Activated CD8-positive, alpha-beta T cell treated with anti-CD3 and anti-CD28 coated beads, Interleukin-2, amount 10 ng/mL, durations not matched to agents 7 days and 5 days (primary cell): ENCODE measurements around the gene LRGUK. TPM values are rescaled to one million over a fixed set of nuclear protein-coding genes. Genes with fewer than 3 reads are reported as not detected.

Experiments used
- ATAC-seq: fragments of 150-1000 bp; cut with Tn5 transposase; one replicate; pipeline ENCODE4 v1.10.0; 2021; ENCODE audit warnings: moderate library complexity
- CTCF ChIA-PET: fragments of 350-600 bp; sonication (Branson Sonifier 250); formaldehyde crosslinking; loops from one replicate; lab custom pipeline; 2021; ENCODE audit warnings: antibody characterized with exemption; lab: Charles Lee
- POLR2A ChIA-PET: fragments of 350-600 bp; sonication (Branson Sonifier 250); formaldehyde crosslinking; loops from one replicate; lab custom pipeline; 2021; ENCODE audit warnings: antibody characterized with exemption; lab: Charles Lee
- DNase-seq: peaks from one replicate; pipeline ENCODE4 v3.0.0-alpha.2; 2020
- H3K27ac Mint-ChIP-seq: one replicate; pipeline ENCODE4 v1.8.0; 2021; ENCODE audit warnings: mild to moderate bottlenecking, mixed read lengths
- H3K27me3 Mint-ChIP-seq: one replicate; pipeline ENCODE4 v1.8.0; 2021; ENCODE audit warnings: low read depth, mixed read lengths
- H3K36me3 Mint-ChIP-seq: one replicate; pipeline ENCODE4 v1.8.0; 2021; ENCODE audit warnings: low read depth, mixed read lengths
- H3K4me1 Mint-ChIP-seq: one replicate; pipeline ENCODE4 v1.8.0; 2021; ENCODE audit warnings: low read depth, mixed read lengths
- H3K4me3 Mint-ChIP-seq: one replicate; pipeline ENCODE4 v1.8.0; 2021; ENCODE audit warnings: mild to moderate bottlenecking, mixed read lengths
- H3K9me3 Mint-ChIP-seq: one replicate; pipeline ENCODE4 v1.8.0; 2022; ENCODE audit warnings: mixed read lengths; ENCODE audit not compliant: insufficient read depth
- total RNA-seq, 2 experiments: library from RNA; stranded (reverse); gene quantifications; one replicate each; pipeline ENCODE4 v1.2.3, GENCODE V29; 2021

The LRGUK gene
- total RNA-seq, 2 experiments from 2014 or later: 0.13 to 0.18 TPM

DNA sequence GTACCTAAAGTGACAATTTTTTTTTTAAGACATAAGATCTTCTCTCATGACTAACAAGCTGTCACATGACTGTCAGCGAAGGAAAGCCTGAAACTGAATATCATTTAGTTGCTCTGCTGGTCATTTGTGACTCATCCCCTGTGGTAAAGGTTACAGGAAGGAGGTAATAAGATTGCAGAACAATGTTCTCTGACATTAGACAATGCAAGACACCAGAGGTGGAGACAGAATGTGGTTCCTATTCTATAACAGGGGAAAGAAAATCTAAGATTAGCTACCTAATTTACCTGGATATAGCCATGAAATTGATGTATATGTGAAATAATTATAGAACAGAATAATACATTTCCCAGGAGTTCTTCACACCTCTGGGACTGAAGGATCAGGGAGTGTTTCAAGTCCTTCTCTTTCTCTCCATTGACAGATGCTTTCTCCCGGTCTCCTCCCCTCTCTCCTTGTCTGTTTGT lies 47.7 kb downstream of the LRGUK start:
- H3K4me3 Mint-ChIP-seq: no peak overlapping the region
- H3K9me3 Mint-ChIP-seq: no peaks in the 10 kb centered on the region
- DNase-seq: peak; percentile 25
- peaks cover 10% of the 10 kb centered on the region for H3K4me1 Mint-ChIP-seq
- ChIA-PET CTCF (interaction anchor here (0.8 to 1.2 kb wide), 2 partner anchors 14 to 34 kb away, joined by 3 to 4 read pairs; no protein-coding TSS in a partner anchor), POLR2A (no interaction called here)
- H3K27me3 Mint-ChIP-seq: peaks cover 5% of the 10 kb centered on the region
- H3K36me3 Mint-ChIP-seq: no peaks in the 10 kb centered on the region
- peak; percentile 61 for ATAC-seq
- H3K27ac Mint-ChIP-seq: no peak overlapping the region

DNA sequence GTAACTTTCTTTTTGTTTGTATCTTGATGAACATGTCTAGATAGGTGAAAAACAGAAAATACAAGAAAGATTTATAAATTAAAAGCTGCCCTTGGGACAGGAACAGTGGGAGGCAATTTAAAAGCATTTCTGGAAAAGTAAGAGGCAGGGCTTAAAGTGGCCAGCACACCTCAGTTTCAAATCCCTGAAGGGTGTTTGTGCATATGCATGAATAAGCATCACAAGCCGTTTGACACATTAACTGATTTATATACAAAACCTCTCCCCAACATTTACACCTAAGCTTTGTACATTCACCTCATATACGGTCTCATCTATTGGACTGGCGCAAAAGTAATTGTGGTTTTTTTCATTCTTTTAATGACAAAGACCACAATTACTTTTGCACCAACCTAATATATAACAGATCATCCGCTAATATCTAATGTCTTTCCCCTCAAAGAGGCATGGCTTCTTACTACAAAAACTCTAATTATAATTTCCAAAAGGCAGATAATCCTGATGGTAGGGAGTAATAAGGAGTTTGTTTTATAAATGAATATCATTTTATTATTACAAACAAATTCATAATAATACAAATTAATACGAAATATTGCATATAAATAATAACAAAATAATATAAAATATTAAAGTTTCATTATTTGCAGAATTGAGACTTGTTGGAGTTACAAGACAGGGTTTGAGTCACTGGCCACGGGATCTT lies 48.3 kb downstream of the LRGUK start:
- no peak overlapping the region for H3K27ac Mint-ChIP-seq

DNA sequence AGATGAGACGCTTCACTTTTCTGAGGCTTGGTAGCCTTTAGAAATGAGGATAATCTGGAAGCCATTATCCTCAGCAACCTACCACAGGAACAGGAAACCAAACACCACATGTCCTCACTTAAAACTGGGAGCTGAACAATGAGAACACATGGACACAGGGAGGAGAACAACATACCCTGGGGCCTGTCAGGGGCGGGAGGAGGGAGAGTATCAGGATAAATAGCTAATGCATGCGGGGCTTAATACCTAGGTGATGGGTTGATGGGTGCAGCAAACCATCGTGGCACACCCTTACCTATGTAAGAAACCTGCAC lies 48.9 kb downstream of the LRGUK start:
- Mint-ChIP-seq H3K9me3 (no peaks in the 10 kb centered on the region), H3K27me3 (peaks cover 4% of the 10 kb centered on the region), H3K27ac (no peak overlapping the region), H3K4me3 (no peak overlapping the region), H3K4me1 (peaks cover 10% of the 10 kb centered on the region), H3K36me3 (no peaks in the 10 kb centered on the region)
- CTCF ChIA-PET: no interaction called here
- DNase-seq: no peak
- ATAC-seq: no peak
- POLR2A ChIA-PET: no interaction called here

More for the DNA sequence above, 48.3 kb downstream of the LRGUK start:
- DNase-seq (no peak), ATAC-seq (no peak)
- H3K4me1 Mint-ChIP-seq: peaks cover 10% of the 10 kb centered on the region
- ChIA-PET CTCF (interaction anchor here (1.2 kb wide), 1 partner anchor 34 kb away, joined by 4 read pairs; no protein-coding TSS in a partner anchor), POLR2A (no interaction called here)
- no peaks in the 10 kb centered on the region for H3K9me3 Mint-ChIP-seq
- no peaks in the 10 kb centered on the region for H3K36me3 Mint-ChIP-seq
- peaks cover 5% of the 10 kb centered on the region for H3K27me3 Mint-ChIP-seq
- no peak overlapping the region for H3K4me3 Mint-ChIP-seq

DNA sequence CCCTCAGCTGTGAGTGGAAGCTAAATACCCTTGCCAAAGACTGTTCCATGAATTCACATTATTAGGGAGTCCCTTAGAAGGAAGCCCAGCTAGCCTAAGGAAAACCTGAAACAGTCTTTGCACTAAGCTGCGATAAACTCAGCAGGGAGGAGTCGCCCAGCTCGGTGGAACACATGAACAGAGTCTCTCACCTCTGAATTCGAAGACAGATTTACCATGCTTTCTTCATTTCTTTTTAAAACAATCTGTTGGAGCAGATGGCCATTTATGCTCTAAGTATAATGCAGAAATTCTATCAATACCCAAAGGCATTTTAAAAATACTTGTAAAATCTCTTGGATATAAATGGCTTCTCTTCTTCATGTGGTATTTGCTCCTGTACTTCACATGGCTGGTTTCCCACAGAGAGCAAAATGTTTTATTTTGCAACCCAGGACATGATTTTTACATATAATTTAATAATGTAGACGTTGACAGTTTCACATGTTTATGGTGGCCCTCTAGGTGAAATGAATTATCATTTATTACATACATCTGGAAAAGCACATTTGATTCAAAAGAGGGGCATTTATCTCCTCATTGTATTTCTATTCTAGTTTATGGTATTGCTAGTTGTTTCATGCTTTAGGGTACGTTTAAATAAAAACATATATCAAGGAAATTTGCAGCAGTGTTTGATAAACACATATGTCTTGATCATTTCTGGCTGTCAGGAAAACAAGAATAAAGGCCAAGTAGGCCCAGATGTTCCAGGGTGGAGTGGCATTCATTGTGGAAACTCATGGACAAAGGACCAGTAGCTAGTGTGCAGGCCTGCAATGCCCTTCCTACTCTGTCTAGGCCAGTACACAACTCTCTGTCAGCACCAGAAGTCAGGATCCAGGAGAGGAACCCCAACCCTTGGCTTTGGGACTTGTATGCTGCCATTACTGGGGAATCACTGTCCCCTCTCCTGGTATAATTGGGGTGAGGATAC lies 52.2 kb downstream of the LRGUK start:
- no peak overlapping the region for H3K27ac Mint-ChIP-seq
- no peak overlapping the region for H3K4me3 Mint-ChIP-seq
- peaks cover 9% of the 10 kb centered on the region for H3K4me1 Mint-ChIP-seq
- H3K9me3 Mint-ChIP-seq: no peaks in the 10 kb centered on the region
- POLR2A ChIA-PET: no interaction called here
- ATAC-seq (no peak), DNase-seq (no peak)
- CTCF ChIA-PET: no interaction called here
- H3K27me3 Mint-ChIP-seq: peaks cover 4% of the 10 kb centered on the region
- no peaks in the 10 kb centered on the region for H3K36me3 Mint-ChIP-seq

DNA sequence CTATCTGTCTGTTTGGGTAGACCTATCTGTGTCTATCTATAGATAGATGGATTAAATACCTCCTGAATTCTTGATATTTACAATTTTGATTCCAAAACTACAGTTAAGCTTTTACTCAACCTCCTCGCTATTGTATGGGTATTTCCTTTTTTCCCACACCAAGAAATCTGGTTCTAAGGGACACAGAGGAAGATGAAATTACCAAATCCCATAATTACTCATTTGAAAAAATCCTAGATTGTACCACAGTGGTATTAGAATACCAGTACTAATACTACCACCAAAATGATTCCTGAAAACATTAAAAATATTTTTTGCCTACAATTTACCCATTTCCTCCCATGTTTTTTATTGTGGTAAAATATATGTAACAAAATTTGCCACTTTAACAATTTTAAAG lies 53.2 kb downstream of the LRGUK start:
- CTCF ChIA-PET: no interaction called here
- POLR2A ChIA-PET: no interaction called here
- Mint-ChIP-seq H3K27me3 (peaks cover 4% of the 10 kb centered on the region), H3K36me3 (no peaks in the 10 kb centered on the region), H3K27ac (no peak overlapping the region), H3K9me3 (no peaks in the 10 kb centered on the region), H3K4me1 (no peaks in the 10 kb centered on the region), H3K4me3 (no peak overlapping the region)
- ATAC-seq: no peak
- no peak for DNase-seq

DNA sequence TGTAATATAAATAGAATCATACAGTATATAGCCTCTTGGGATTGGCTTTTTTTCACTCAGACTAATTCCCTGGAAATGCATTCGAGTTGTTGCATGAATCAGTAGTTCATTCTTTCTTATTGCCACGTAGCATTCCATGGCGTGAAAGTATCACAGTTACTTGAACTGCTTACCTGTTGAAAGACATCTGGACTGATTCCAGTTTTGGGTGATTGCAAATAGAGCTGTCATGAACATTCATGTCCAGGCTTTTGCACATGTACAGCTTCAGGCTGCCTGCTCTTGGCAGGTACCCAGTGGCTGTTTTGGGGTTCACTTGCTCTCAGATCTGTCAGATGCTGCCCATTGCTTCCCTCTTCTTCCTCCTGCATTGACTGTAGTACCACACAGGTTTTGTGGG lies 54.9 kb downstream of the LRGUK start:
- CTCF ChIA-PET: no interaction called here

DNA sequence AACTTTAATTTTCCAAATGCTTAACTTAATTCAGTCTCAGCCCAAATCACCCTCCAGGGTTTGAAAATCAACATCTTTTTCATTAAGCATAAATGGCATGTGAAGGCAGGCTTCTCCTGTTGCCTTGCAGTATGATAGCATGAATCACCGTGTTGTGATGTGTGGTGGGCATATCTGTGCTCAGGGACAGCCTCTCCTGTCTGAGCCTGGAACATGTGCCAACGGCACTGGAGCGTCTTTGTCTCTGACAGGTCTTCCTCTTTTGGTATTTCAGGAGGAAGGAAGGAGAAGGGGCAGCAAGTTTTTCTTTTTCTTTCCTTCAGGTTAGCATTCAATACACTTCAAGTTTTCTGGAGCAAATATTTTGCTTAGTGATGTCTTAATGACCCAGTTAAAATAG lies 57.6 kb downstream of the LRGUK start:
- Mint-ChIP-seq H3K36me3 (no peaks in the 10 kb centered on the region), H3K27ac (no peak overlapping the region), H3K9me3 (no peaks in the 10 kb centered on the region), H3K27me3 (peaks cover 14% of the 10 kb centered on the region), H3K4me1 (no peaks in the 10 kb centered on the region), H3K4me3 (no peak overlapping the region)
- CTCF ChIA-PET: no interaction called here
- POLR2A ChIA-PET: no interaction called here
- DNase-seq (no peak), ATAC-seq (no peak)

More for the DNA sequence above, 54.9 kb downstream of the LRGUK start:
- Mint-ChIP-seq H3K4me3 (no peak overlapping the region), H3K27ac (no peak overlapping the region), H3K9me3 (no peaks in the 10 kb centered on the region), H3K27me3 (peaks cover 11% of the 10 kb centered on the region), H3K4me1 (no peaks in the 10 kb centered on the region), H3K36me3 (no peaks in the 10 kb centered on the region)
- no peak for DNase-seq
- ATAC-seq: no peak
- POLR2A ChIA-PET: no interaction called here

DNA sequence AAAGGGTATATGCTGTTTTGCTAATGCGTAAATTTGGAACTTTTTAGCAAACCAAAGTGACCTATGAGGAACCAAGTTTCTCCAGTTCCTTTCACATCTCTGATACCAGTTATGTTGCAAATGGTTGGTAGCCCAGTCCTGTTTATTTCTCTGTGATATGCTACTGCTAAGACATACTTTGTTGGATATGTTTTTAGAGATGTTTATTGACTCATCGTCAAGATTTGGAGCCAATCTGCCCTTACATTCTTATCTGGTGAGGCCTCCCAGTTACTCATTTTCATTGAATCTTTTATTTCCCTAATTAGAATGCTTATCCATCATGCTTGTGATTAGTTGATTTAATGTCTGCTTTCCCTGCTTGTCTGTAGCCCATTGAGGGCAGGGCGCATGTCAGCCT lies 58.9 kb downstream of the LRGUK start:
- DNase-seq: no peak
- Mint-ChIP-seq H3K4me1 (no peaks in the 10 kb centered on the region), H3K36me3 (no peaks in the 10 kb centered on the region), H3K27me3 (peaks cover 14% of the 10 kb centered on the region), H3K4me3 (no peak overlapping the region), H3K27ac (no peak overlapping the region), H3K9me3 (no peaks in the 10 kb centered on the region)
- POLR2A ChIA-PET: no interaction called here
- CTCF ChIA-PET: no interaction called here
- no peak for ATAC-seq

DNA sequence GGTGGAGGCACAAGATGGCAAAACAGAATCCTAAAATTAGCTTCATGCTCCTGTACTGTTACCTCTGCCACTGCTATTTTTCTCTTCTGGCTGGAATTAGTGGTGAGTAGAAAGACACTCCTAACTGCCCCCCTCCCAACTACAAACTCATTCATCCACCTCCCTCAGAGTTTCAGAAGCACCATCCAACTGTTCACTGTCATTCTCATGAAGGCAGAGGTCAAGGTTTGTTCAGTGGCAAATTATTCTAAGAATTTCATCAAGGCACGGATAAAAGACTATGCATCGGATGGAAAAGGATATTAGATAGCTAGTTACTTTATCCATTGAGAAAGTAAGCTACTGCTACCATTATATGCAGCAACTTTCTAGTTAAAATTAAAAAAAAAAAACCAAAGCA lies 59.7 kb downstream of the LRGUK start:
- DNase-seq: no peak
- Mint-ChIP-seq H3K27ac (no peak overlapping the region), H3K27me3 (peaks cover 10% of the 10 kb centered on the region), H3K4me1 (no peaks in the 10 kb centered on the region), H3K36me3 (no peaks in the 10 kb centered on the region), H3K9me3 (no peaks in the 10 kb centered on the region), H3K4me3 (no peak overlapping the region)
- ChIA-PET POLR2A (no interaction called here), CTCF (no interaction called here)
- ATAC-seq: no peak

DNA sequence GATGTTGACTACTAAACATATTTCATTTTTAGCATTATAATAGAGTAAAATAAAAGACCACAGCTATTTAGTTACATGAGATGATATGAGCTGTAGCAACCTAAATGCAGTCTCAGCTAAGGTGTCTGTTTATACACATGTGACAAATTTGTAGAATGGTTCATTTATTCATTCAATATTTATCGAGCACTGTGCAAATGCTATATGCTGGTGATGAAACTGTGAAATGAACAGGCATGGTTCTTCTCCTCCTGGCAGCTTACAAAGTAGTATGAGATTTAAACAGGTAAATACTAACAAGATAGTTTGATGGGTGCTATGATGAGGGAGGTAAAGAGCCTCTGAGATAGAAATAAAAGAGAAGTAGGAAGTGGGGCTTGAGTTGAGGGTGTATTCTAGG lies 60.8 kb downstream of the LRGUK start:
- DNase-seq: no peak
- POLR2A ChIA-PET: no interaction called here
- CTCF ChIA-PET: no interaction called here
- H3K4me3 Mint-ChIP-seq: no peak overlapping the region
- ATAC-seq: no peak
- H3K4me1 Mint-ChIP-seq: no peaks in the 10 kb centered on the region
- H3K36me3 Mint-ChIP-seq: no peaks in the 10 kb centered on the region
- no peak overlapping the region for H3K27ac Mint-ChIP-seq
- no peaks in the 10 kb centered on the region for H3K9me3 Mint-ChIP-seq
- peaks cover 10% of the 10 kb centered on the region for H3K27me3 Mint-ChIP-seq

DNA sequence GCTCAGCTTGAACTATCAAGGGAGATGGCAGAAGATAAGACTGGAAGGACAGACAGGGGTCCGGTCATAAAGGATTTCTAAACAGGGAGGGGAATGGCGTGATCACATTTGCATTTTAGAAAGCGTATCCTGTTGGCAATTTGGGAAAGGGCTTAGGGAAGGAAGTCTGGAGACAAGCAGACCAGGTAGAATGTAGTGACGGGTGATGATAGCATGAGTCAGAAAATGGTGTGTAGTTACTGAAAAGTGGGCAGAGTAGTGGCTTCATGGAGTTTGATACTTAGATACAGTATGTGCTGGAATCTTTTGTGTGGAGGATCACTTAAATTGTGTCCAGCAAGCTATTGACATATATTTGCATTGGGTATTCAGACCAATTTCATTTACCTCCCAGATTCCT lies 61.2 kb downstream of the LRGUK start:
- peaks cover 10% of the 10 kb centered on the region for H3K27me3 Mint-ChIP-seq
- no peak overlapping the region for H3K4me3 Mint-ChIP-seq
- no peak overlapping the region for H3K27ac Mint-ChIP-seq
- ChIA-PET CTCF (no interaction called here), POLR2A (no interaction called here)
- DNase-seq (no peak), ATAC-seq (no peak)
- H3K4me1 Mint-ChIP-seq: no peaks in the 10 kb centered on the region
- H3K36me3 Mint-ChIP-seq: no peaks in the 10 kb centered on the region
- H3K9me3 Mint-ChIP-seq: no peaks in the 10 kb centered on the region

DNA sequence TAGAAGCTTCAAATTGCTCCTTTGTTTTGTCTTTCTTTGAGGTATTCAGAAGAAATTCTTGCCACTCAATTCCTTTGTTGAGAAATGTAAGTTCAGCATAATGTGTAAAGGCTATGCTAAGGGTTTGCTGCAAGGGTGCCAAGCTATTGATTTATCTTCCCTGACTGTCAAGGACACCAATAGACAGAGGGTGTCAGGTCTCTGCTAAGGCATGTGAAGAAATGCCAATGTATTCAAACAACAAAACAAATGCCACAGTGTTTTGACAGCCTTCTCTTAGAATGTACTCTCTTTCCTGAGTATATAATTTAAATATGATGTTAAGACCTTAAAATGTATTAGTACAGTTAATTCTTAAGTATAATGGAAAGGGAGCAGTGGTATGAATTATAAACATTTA lies 62.4 kb downstream of the LRGUK start:
- ChIA-PET CTCF (interaction anchor here (1.2 to 1.4 kb wide), 2 partner anchors 15 to 48 kb away, joined by 3 read pairs; no protein-coding TSS in a partner anchor), POLR2A (no interaction called here)
- no peaks in the 10 kb centered on the region for H3K4me1 Mint-ChIP-seq
- H3K27me3 Mint-ChIP-seq: peaks cover 10% of the 10 kb centered on the region
- no peaks in the 10 kb centered on the region for H3K36me3 Mint-ChIP-seq
- ATAC-seq (no peak), DNase-seq (no peak)
- no peaks in the 10 kb centered on the region for H3K9me3 Mint-ChIP-seq
- H3K4me3 Mint-ChIP-seq: no peak overlapping the region
- no peak overlapping the region for H3K27ac Mint-ChIP-seq
